Mesothelial cell of epicardium (in vitro differentiated cells): ENCODE results near the gene SLC17A6. TPM values are rescaled to one million over a fixed set of nuclear protein-coding genes. Genes with fewer than 3 reads are reported as not detected.

Experiments
- DNase-seq, 2 experiments: peaks; one replicate each; pipeline ENCODE4 v3.0.0; 2021; ENCODE audit warnings: low spot score in 2 of 2; ENCODE audit not compliant: unreplicated experiment in 2 of 2
- H3K27ac Mint-ChIP-seq: 2 replicates; pipeline ENCODE4 v1.8.0; 2021; ENCODE audit warnings: mixed read lengths
- H3K27me3 Mint-ChIP-seq: 2 replicates; pipeline ENCODE4 v1.8.0; 2021; ENCODE audit warnings: low read depth, mixed read lengths
- H3K36me3 Mint-ChIP-seq: 2 replicates; pipeline ENCODE4 v1.8.0; 2021; ENCODE audit warnings: mixed read lengths
- H3K4me1 Mint-ChIP-seq: 2 replicates; pipeline ENCODE4 v1.8.0; 2021; ENCODE audit warnings: mixed read lengths
- H3K4me3 Mint-ChIP-seq: 2 replicates; pipeline ENCODE4 v1.8.0; 2021; ENCODE audit warnings: mild to moderate bottlenecking, moderate library complexity, mixed read lengths
- H3K9me3 Mint-ChIP-seq: 2 replicates; pipeline ENCODE4 v1.8.0; 2021; ENCODE audit warnings: mixed read lengths
- total RNA-seq: library from RNA; stranded (reverse); gene quantifications from 3 replicates; pipeline ENCODE4 v1.2.1, GENCODE V29; 2021
- TF ChIP-seq, protein P1 (sequence below): fragments of 200-600 bp; sonication (generic); IDR thresholded peaks from one replicate; pipeline ENCODE4 v1.5.0; 2021; ENCODE audit warnings: antibody characterized with exemption; ENCODE audit not compliant: unreplicated experiment

SLC17A6 gene
- total RNA-seq, 1 donor from 2014 or later: not detected

DNA sequence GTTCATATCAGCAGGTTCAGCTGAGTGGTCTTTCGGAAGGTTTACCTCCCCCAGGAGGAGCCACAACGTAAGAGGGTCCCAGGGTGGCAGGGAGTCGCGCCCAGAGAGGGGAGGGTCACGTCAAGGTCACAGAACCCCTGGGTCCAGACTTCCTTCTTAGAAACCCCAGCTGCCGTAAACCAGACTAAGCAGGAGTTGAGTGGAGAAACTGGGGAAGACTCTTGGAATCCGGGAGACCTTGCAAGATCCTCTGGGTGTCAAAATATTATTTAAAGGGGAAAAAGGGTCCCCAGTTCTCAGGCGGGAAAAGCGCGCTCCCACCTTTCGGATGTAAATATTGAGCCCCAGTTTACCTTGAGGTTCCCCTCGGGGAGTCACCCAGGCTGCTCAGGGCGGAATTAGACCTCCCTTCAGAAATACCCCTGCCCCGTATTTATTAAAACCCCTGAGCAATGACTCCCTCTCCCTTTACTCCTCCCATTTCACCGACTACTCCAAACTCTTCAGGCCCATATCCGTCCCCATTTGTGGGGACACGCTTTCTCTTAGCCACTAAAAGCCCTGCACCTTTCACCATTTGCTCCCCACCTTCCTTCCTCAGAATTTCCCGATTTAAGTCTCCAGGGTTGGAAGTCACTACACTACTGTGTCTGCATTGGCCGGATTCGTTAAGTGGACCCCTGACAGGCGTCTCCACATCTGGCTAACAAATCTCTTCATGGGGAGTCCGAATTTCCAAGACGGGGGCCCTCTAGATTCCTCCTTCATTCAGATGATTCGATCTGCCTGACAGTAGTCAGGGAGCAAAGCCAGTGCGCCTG, 4.2 kb downstream of the SLC17A6 start:
- no peak overlapping the region for H3K4me3 Mint-ChIP-seq
- H3K9me3 Mint-ChIP-seq: no peaks in the 10 kb centered on the region
- TF ChIP-seq, protein P1, sequence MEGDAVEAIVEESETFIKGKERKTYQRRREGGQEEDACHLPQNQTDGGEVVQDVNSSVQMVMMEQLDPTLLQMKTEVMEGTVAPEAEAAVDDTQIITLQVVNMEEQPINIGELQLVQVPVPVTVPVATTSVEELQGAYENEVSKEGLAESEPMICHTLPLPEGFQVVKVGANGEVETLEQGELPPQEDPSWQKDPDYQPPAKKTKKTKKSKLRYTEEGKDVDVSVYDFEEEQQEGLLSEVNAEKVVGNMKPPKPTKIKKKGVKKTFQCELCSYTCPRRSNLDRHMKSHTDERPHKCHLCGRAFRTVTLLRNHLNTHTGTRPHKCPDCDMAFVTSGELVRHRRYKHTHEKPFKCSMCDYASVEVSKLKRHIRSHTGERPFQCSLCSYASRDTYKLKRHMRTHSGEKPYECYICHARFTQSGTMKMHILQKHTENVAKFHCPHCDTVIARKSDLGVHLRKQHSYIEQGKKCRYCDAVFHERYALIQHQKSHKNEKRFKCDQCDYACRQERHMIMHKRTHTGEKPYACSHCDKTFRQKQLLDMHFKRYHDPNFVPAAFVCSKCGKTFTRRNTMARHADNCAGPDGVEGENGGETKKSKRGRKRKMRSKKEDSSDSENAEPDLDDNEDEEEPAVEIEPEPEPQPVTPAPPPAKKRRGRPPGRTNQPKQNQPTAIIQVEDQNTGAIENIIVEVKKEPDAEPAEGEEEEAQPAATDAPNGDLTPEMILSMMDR: no peak
- no peaks in the 10 kb centered on the region for H3K36me3 Mint-ChIP-seq
- peaks cover 5% of the 10 kb centered on the region for H3K4me1 Mint-ChIP-seq
- H3K27me3 Mint-ChIP-seq: peaks cover 89% of the 10 kb centered on the region
- no peak overlapping the region for H3K27ac Mint-ChIP-seq
- DNase-seq: no peak

DNA sequence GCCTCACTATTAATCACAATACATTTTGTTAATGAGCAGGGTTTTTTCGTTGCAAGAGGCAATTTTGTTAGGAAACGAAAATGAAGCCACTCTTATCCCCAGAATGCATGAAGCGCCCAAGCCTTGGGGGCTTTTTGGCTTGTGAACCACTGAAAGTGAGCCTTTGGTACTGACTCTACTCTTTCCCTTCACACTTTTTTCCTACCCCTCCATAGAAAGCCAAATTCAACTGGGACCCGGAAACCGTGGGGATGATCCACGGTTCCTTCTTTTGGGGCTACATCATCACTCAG, 4.8 kb downstream of the SLC17A6 start:
- peaks cover 5% of the 10 kb centered on the region for H3K4me1 Mint-ChIP-seq
- no peak overlapping the region for H3K4me3 Mint-ChIP-seq
- H3K9me3 Mint-ChIP-seq: no peaks in the 10 kb centered on the region
- TF ChIP-seq, protein P1: no peak
- no peaks in the 10 kb centered on the region for H3K36me3 Mint-ChIP-seq
- peaks cover 87% of the 10 kb centered on the region for H3K27me3 Mint-ChIP-seq
- H3K27ac Mint-ChIP-seq: no peak overlapping the region
- DNase-seq: no peak

DNA sequence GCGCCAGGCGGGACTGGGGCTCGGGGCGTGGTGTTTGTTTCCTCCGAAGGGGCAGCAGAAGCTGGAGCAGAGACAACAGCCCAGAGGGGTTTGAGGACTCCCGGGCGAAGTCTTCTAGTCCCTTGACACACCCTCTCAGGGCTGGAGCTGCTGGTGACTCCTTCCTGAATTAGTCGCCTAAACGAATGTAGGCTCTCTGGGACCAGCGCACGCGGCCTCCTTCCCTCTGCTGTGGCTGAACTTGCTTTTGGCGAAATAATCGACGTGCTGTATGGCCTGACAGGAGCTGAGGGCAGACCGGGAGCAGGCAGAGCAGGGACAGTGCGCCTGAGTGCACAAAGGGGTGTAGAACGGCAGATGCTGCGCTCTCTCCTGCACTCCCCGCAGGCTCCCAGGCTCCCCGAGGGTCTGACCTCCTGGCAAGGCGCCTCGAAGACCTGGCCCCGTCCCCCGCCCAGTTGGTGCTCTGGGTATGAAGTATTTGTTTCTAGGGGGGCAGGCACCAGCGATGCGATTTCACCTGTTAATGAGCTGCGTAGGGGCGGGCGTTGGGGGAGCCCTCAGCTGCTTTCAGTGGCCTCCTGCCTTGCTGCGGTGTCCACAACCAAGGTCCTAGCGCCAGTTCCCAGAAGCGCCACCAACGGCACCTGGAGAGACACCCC, 5.3 kb downstream of the SLC17A6 start:
- no peaks in the 10 kb centered on the region for H3K9me3 Mint-ChIP-seq

DNA sequence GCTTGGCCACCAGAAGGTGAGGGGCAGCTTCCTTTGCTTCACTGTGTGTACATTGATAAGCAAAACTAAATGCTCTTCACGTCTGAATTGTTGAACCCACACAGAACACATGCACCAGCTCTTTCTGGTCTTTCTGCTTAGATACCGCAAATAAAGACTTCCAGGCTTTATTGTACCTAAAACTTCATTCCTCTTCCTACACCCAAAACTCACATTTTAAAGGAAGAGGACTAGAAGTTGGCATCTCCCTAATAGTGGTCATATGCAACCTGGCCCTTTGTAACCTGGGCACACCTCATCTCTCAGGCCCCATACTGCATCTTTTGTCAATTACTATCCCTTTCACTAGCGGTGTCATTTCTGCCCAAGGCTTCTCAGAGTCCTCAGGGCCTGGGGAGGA, 5.9 kb downstream of the SLC17A6 start:
- no peaks in the 10 kb centered on the region for H3K9me3 Mint-ChIP-seq
- H3K36me3 Mint-ChIP-seq: no peaks in the 10 kb centered on the region
- H3K4me1 Mint-ChIP-seq: peaks cover 5% of the 10 kb centered on the region
- DNase-seq: no peak
- no peak overlapping the region for H3K27ac Mint-ChIP-seq
- H3K27me3 Mint-ChIP-seq: peaks cover 87% of the 10 kb centered on the region
- TF ChIP-seq, protein P1: no peak
- no peak overlapping the region for H3K4me3 Mint-ChIP-seq

More for the DNA sequence above, 5.3 kb downstream of the SLC17A6 start:
- DNase-seq: no peak
- Mint-ChIP-seq H3K27me3 (peaks cover 87% of the 10 kb centered on the region), H3K4me3 (peak overlapping the region; percentile 14), H3K27ac (no peak overlapping the region), H3K36me3 (no peaks in the 10 kb centered on the region), H3K4me1 (peaks cover 5% of the 10 kb centered on the region)
- TF ChIP-seq, protein P1: no peak

DNA sequence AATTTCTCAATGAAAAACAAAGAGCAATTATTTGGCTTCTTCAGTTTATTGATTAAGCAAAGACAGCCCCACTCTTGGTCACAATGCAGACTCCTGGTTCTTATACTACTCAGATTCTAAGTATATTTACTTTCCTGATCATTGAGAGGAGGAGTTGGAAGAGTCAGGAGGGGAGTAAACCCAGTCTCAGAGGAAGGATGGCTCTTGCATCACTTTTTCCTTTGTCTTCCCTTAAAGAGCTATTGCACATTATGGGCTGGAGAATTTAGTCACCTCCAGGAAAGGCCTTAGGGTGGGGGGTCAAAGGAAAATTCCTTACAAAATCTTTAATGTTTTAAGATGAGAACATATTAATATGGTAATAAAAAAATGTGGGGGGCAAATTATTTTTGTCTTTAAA, 8.1 kb downstream of the SLC17A6 start:
- H3K4me1 Mint-ChIP-seq: peaks cover 5% of the 10 kb centered on the region
- TF ChIP-seq, protein P1: no peak
- H3K4me3 Mint-ChIP-seq: no peak overlapping the region
- H3K27ac Mint-ChIP-seq: no peak overlapping the region
- no peaks in the 10 kb centered on the region for H3K36me3 Mint-ChIP-seq
- no peak for DNase-seq
- peaks cover 79% of the 10 kb centered on the region for H3K27me3 Mint-ChIP-seq
- H3K9me3 Mint-ChIP-seq: no peaks in the 10 kb centered on the region
